Pancreas (tissue), 10 donors: ENCODE data around the gene FIBCD1. TPM values are rescaled to one million over a fixed set of nuclear protein-coding genes. Genes with fewer than 3 reads are reported as not detected.

Experiments
- ATAC-seq, 4 donors: fragments of 200-7000 bp; cut with Tn5 transposase; one replicate each; pipeline versions ENCODE4 v1.8.0 to v1.9.1; 2020; ENCODE audit warnings: mild to moderate bottlenecking in 4 of 4, moderate library complexity in 4 of 4
- DNase-seq, 6 donors: peaks; one replicate each; pipeline ENCODE4 v3.0.0-alpha.2; 2020
- FAIRE-seq: peaks from 2 replicates; lab custom pipeline; 2012; peaks lifted over from hg19 to GRCh38; lab: Jason Lieb, UNC
- H3K27ac ChIP-seq, 4 donors: fragments of 200-600 bp; sonication (generic); 1 replicate in 3 of 4; 2 replicates in 1 of 4; pipeline versions ENCODE4 v1.5.0 to v1.8.0; 2020
- H3K27me3 ChIP-seq, 4 donors: fragments of 200-600 bp; one replicate each; pipeline ENCODE4 v1.8.0; 2021
- H3K36me3 ChIP-seq, 3 donors: fragments of 200-600 bp; sonication (generic) in 1 of 3; one replicate each; pipeline versions ENCODE4 v1.5.0 to v1.8.0; 2020 to 2021
- H3K4me1 ChIP-seq, 3 donors: fragments of 200-600 bp; one replicate each; pipeline ENCODE4 v1.8.0; 2021
- H3K4me3 ChIP-seq, 4 donors: fragments of 200-600 bp; sonication (generic) in 2 of 4; one replicate each; pipeline versions ENCODE4 v1.5.0 to v1.8.0; 2020 to 2021
- H3K9me3 ChIP-seq, 4 donors: fragments of 200-600 bp; one replicate each; pipeline ENCODE4 v1.8.0; 2021
- WGBS, 2 donors: extraction: QIAGEN DNeasy Blood & Tissue Kit; methylation state at CpG; one replicate each; pipeline ENCODE4 v1.1.7; 2013; 5-methylcytosine and 5-hydroxymethylcytosine counted together
- intact Hi-C, 3 donors: fragments of 100-400 bp; cut with DNase I; formaldehyde crosslinking; loops; one replicate each; pipeline versions ENCODE4 v1.11.1 to v1.14.2; 2022
- polyA plus RNA-seq, 2 donors: library from polyadenylated mRNA; stranded (reverse); fragments of 200-250 nt; gene quantifications; one replicate each; pipeline ENCODE4 v1.2.3, GENCODE V29; 2013
- total RNA-seq, 6 donors: library from RNA; stranded (reverse); fragmentation: NEBNext Ultra II Directional in 4 of 6; extraction: Animal tissue kit (Norgen Biotek cat#: 25700) in 4 of 6; gene quantifications; one replicate each; pipeline versions ENCODE4 v1.2.1 to v1.2.4, GENCODE V29; 2021 to 2023
- TF ChIP-seq, protein P1 (sequence below), 4 donors: fragments of 200-600 bp; sonication (generic) in 3 of 4; IDR thresholded peaks; one replicate each; pipeline versions ENCODE4 v1.5.0 to v1.8.0; 2021; ENCODE audit warnings: antibody characterized with exemption in 4 of 4
- donor health status: healthy with polysubstance abuse.
- donor health status: DM: no; HTN: no; CAD: no; lungs with moderate emphysema.
- donor health status: DM: no; HTN: no; CAD: no.
- donor health status: control.
- donor health status: control.
- donor health status: Bipolar disorder and iron deficiency.
- donor health status: DM: yes; HTN: yes; CAD: no.
- donor health status: DM: no; HTN: no; CAD: no.
- donor health status: DM: no; HTN: no; CAD: no.
- donor health status: DM: yes; HTN: yes; CAD: no.

Gene FIBCD1
- total and polyA plus RNA-seq, 8 donors, result 0.47 TPM; not detected in 7

DNA sequence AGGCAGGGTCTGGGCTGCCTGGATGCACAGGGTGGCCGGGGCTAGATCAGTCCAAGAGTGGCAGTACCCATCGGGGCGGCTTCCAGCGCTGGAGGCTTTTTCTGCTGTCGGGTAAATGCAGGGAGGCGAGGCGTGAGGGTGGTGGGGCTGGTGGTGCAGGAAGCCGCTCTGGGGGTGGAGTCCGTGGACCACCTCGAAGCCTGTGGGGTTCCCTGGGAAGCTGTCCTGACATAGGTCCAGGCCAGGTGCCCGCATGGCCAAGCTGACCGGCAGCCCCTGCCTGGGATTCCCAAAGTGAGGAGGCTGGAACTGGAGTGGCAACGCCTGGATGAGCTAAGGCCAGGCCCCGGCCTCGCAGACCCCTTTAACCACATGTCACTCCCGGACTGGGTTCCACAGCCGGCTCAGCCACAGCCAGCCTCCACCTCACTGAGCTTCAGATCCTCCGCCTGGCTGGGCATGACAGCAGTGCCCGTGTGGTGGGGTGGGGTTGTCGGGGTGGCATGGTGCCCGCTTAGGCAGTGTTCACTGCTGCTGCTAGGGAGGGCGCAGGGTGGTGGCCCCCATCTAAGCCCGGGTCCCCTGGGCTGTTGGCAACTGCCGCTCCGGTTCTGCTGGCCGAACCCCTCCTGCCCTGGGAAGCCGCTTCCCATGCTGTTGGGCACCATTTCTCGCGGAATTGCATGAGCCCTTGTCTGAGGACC lies 41.0 kb downstream of the FIBCD1 start:
- ATAC-seq, result peak in 1 of 4 donors; percentile 10
- FAIRE-seq, result no peak
- Histone ChIP-seq H3K4me3 (no peak overlapping the region), H3K27me3 (peaks cover 0 to 3% (median 0%) of the 10 kb centered on the region in 4 donors), H3K27ac (no peak overlapping the region), H3K36me3 (no peaks in the 10 kb centered on the region), H3K4me1 (no peaks in the 10 kb centered on the region), H3K9me3 (no peaks in the 10 kb centered on the region)
- WGBS, 2 donors, result 50 to 58% methylated on average over 29 of the region's 29 CpGs
- intact Hi-C loops, result no loop called here
- peak in 1 of 6 donors; percentile 70 for DNase-seq
- TF ChIP-seq, protein P1, sequence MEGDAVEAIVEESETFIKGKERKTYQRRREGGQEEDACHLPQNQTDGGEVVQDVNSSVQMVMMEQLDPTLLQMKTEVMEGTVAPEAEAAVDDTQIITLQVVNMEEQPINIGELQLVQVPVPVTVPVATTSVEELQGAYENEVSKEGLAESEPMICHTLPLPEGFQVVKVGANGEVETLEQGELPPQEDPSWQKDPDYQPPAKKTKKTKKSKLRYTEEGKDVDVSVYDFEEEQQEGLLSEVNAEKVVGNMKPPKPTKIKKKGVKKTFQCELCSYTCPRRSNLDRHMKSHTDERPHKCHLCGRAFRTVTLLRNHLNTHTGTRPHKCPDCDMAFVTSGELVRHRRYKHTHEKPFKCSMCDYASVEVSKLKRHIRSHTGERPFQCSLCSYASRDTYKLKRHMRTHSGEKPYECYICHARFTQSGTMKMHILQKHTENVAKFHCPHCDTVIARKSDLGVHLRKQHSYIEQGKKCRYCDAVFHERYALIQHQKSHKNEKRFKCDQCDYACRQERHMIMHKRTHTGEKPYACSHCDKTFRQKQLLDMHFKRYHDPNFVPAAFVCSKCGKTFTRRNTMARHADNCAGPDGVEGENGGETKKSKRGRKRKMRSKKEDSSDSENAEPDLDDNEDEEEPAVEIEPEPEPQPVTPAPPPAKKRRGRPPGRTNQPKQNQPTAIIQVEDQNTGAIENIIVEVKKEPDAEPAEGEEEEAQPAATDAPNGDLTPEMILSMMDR (IDR thresholded peaks at IDR 0.05), result no peak

DNA sequence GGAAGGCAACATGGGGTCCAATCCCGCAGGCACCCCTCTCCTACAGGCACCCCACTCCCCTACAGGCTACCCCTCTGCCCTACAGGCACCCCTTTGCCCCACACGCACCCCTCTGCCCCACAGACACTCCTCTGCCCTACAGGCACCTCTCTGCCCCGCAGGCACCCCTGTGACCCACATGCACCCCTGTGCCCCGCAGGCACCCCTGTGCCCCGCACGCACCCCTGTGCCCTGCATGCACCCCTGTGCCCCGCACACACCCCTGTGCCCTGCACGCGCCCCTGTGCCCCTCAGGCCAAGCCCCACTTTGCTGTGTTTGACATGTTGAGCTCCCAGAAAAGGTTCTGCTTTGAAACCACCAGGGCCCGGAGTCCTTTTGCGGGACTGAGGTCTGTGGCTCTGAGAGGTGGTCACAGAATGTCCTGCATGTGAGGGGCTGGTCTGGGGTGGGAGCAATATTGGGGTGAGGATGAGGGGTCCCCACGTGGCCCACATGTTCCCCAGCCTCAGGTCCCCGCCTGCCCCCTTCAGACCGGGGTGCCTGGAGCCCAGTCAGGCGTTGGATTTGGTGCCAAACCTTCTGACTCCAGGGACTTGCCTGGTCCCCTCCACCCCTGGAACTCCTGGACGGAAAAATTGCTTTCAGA lies 41.8 kb downstream of the FIBCD1 start:
- 60 to 61% methylated on average over 14 to 16 of the region's 16 CpGs for whole genome bisulfite sequencing, 2 donors
- Histone ChIP-seq H3K27me3 (no peaks in the 10 kb centered on the region), H3K4me3 (no peak overlapping the region), H3K4me1 (no peaks in the 10 kb centered on the region), H3K9me3 (no peaks in the 10 kb centered on the region), H3K36me3 (no peaks in the 10 kb centered on the region), H3K27ac (no peak overlapping the region)
- DNase-seq (peak in 1 of 6 donors; percentile 52), ATAC-seq (no peak), FAIRE-seq (no peak)
- intact Hi-C loops, result no loop called here
- TF ChIP-seq, protein P1 (IDR thresholded peaks at IDR 0.05), result no peak

DNA sequence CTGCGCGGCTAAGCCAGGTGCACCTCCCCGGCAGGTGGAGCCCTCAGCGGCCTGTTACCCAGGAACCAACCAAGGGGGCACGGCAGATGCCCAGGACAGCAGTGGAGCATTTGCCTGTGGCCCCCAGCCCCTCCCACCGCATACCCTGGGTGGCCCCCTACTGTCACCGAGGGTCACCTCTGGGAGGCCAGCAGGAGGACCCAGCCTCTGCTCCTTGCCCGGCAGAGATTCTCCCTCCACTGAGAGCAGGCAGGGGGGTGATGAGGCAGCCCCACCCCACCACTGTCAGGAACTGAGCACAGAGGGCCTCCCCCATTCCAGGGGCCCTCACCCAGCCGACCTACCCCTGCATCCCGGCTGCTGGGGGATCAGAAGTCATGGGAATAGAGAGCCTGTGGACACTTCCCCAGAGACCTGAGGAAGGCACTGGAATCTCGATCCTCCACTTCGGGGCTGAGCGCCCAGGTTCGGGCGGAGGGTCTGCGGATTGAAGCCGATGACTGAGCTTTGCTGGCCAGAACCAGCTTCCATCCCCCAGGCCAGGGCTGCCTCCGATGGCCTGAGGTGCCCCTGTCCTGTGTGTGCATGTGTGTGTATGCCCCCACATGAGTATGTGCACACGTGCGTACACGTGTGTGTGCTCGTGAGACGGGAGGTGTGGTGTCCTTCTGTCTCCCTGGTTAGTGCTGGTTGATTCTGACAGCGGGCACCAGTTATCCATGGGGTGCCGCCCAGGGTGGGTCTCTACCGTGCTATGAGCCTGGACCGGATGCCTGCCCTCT lies 42.6 kb downstream of the FIBCD1 start, which contains the start of gene QRFP:
TSS of gene QRFP (minus strand) at position 580 of the 782 bp plus-strand sequence. CDS start 2,974 bp downstream, outside the sequence.
- TF ChIP-seq, protein P1 (IDR thresholded peaks at IDR 0.05), result no peak
- intact Hi-C loops, result no loop called here
- Histone ChIP-seq H3K27ac (no peak within 1 kb of the TSS), H3K4me3 (no peak within 1 kb of the TSS), H3K27me3 (no peaks in the 10 kb centered on the region), H3K4me1 (no peaks in the 10 kb centered on the region), H3K36me3 (no peaks in the 10 kb centered on the region), H3K9me3 (no peaks in the 10 kb centered on the region)
- 45 to 67% methylated on average over 27 of the region's 27 CpGs for WGBS, 2 donors
- no peak for ATAC-seq
- FAIRE-seq, result no peak
- no peak for DNase-seq

DNA sequence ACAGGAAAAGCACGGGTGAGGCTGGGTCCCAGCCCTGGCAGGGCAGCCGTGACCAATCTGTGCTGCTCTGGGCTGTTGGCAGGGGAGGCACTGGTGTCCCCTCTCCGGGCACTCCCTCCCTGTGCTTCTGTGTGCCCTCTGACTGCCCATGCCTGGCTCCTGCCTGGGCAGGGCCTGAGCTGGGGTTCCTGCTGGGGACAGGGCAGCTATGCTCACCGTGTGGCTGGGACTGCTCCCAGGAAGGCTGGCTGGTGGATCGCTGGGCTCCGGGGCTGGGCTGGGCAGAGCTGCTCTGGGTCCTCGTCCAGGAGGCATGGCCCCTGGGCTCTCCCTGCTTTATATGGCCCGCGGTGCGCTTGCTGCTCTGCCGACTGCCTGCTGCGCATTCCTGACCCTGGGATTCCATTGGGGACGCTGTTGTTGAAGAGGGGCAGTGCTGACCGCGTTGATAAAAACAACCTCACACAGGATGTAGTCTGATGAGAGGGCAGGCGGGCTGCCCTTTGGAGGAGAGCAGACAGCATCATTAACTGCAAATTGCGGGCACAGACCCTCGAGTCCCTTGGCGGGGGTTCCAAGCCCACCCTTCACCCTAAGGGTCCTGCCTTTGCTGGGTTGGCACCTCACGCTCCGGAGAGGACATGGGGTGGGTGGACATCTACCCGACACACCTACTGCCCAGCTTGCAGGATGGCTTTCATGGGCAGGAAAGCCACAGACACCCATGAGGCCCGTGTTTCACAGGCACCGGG lies 43.4 kb downstream of the FIBCD1 start:
- Histone ChIP-seq H3K4me1 (no peaks in the 10 kb centered on the region), H3K27me3 (no peaks in the 10 kb centered on the region), H3K9me3 (no peaks in the 10 kb centered on the region), H3K27ac (no peak overlapping the region), H3K36me3 (peaks cover 0 to 8% (median 0%) of the 10 kb centered on the region in 3 donors), H3K4me3 (no peak overlapping the region)
- FAIRE-seq (no peak), ATAC-seq (peak in 1 of 4 donors; percentile 3), DNase-seq (no peak)
- TF ChIP-seq, protein P1 (IDR thresholded peaks at IDR 0.05), result no peak
- WGBS, 2 donors, result 50 to 55% methylated on average over 23 to 24 of the region's 24 CpGs
- intact Hi-C loops, result no loop called here
